HG03103 (cell line): ENCODE measurements around the gene UBALD2.
"Not testable (repeated sequence)": the region's sequence is repeated elsewhere in the genome, so short reads cannot be mapped to it uniquely, and the experiment has no call there.

Source experiments
- ATAC-seq: cut with Tn5 transposase; IDR thresholded peaks from one replicate; pipeline ENCODE4 v1.9.1; 2021; ENCODE audit warnings: low read depth; ENCODE audit not compliant: unreplicated experiment

Gene UBALD2

GRCh38 chr17:76264755-76265623 is at the start of gene UBALD2:
TSS of gene UBALD2 (plus strand) at chr17:76265348. CDS start at chr17:76265506, 158 bp downstream.
- peak; percentile 69 for ATAC-seq

GRCh38 chr17:76217081-76217480 is 48.1 kb upstream of the UBALD2 start:
- ATAC-seq, result no peak

- no peak for ATAC-seq
Observed at GRCh38 chr17:76219670-76220383, 45.3 kb upstream of the UBALD2 start.

GRCh38 chr17:76223802-76224201 is 41.3 kb upstream of the UBALD2 start:
- ATAC-seq, result no peak

GRCh38 chr17:76225373-76226086 is 39.6 kb upstream of the UBALD2 start:
- ATAC-seq, result not testable (repeated sequence)

GRCh38 chr17:76226749-76227148 is 38.4 kb upstream of the UBALD2 start:
- not testable (repeated sequence) for ATAC-seq

GRCh38 chr17:76232342-76232741 is 32.8 kb upstream of the UBALD2 start:
- no peak for ATAC-seq

- ATAC-seq, result no peak
Observed at GRCh38 chr17:76233588-76234353, 31.4 kb upstream of the UBALD2 start.

- no peak for ATAC-seq
Observed at GRCh38 chr17:76234354-76234679, 30.8 kb upstream of the UBALD2 start.

GRCh38 chr17:76235883-76236282 is 29.3 kb upstream of the UBALD2 start:
- ATAC-seq, result no peak

- no peak for ATAC-seq
Observed at GRCh38 chr17:76236603-76237002, 28.5 kb upstream of the UBALD2 start.

- ATAC-seq, result no peak
Observed at GRCh38 chr17:76237859-76238313, 27.3 kb upstream of the UBALD2 start.

- no peak for ATAC-seq
Observed at GRCh38 chr17:76238847-76239537, 26.2 kb upstream of the UBALD2 start.

- ATAC-seq, result no peak
Observed at GRCh38 chr17:76239538-76240274, 25.4 kb upstream of the UBALD2 start.

GRCh38 chr17:76240461-76241203 is 24.5 kb upstream of the UBALD2 start, which contains the start of gene RNF157:
TSS of gene RNF157 (minus strand) at chr17:76240493. CDS start at chr17:76240240, 253 bp downstream.
- ATAC-seq, result peak; percentile 52

GRCh38 chr17:76241204-76241538 is 24.0 kb upstream of the UBALD2 start:
- no peak for ATAC-seq

GRCh38 chr17:76241691-76242255 is 23.4 kb upstream of the UBALD2 start:
- ATAC-seq, result no peak
